WTC11 (cell line): ENCODE data around the gene ORM2. TPM values are rescaled to one million over a fixed set of nuclear protein-coding genes. Genes with fewer than 3 reads are reported as not detected.

ENCODE experiments used
- ATAC-seq: fragments of 200-7000 bp; cut with Tn5 transposase; 2 replicates; pipeline ENCODE4 v1.10.0; 2021; ENCODE audit warnings: mild to moderate bottlenecking, moderate library complexity
- CTCF ChIA-PET: fragments of 300-600 bp; sonication (Branson Sonifier 250); formaldehyde crosslinking; loops from one replicate; lab custom pipeline; 2021; ENCODE audit warnings: antibody characterized with exemption; lab: Charles Lee
- POLR2A ChIA-PET: fragments of 350-600 bp; sonication (Branson Sonifier 250); formaldehyde crosslinking; loops from one replicate; lab custom pipeline; 2021; ENCODE audit warnings: antibody characterized with exemption; lab: Charles Lee
- DNase-seq: peaks from one replicate; pipeline ENCODE4 v3.0.0; 2021; ENCODE audit warnings: low spot score
- H3K27ac Mint-ChIP-seq: 2 replicates; pipeline ENCODE4 v1.8.0; 2021; ENCODE audit warnings: mixed read lengths
- H3K27me3 Mint-ChIP-seq: 2 replicates; pipeline ENCODE4 v1.8.0; 2021; ENCODE audit warnings: low read depth, mild to moderate bottlenecking, moderate library complexity, mixed read lengths
- H3K36me3 Mint-ChIP-seq: 2 replicates; pipeline ENCODE4 v1.8.0; 2021; ENCODE audit warnings: mixed read lengths
- H3K4me1 Mint-ChIP-seq: 2 replicates; pipeline ENCODE4 v1.8.0; 2022; ENCODE audit warnings: mixed read lengths
- H3K4me3 Mint-ChIP-seq: 2 replicates; pipeline ENCODE4 v1.8.0; 2021; ENCODE audit warnings: mild to moderate bottlenecking, moderate library complexity, mixed read lengths
- H3K9me3 Mint-ChIP-seq: 2 replicates; pipeline ENCODE4 v1.8.0; 2021; ENCODE audit warnings: mixed read lengths
- ATF2 ChIP-seq: sonication (generic); formaldehyde crosslinking; IDR thresholded peaks from 2 replicates; pipeline ENCODE4 v1.8.1; 2022; ENCODE audit warnings: low read depth, missing genetic modification reagents, borderline replicate concordance
- E2F4 ChIP-seq: sonication (generic); formaldehyde crosslinking; IDR thresholded peaks from 2 replicates; pipeline ENCODE4 v1.8.1; 2022; ENCODE audit warnings: low read depth, mild to moderate bottlenecking, moderate library complexity, missing genetic modification reagents, borderline replicate concordance
- HMGA2 ChIP-seq: fragments of 250-450 bp; sonication (Bioruptor Pico); IDR thresholded peaks from 2 replicates; pipeline ENCODE4 v1.4.0; 2021; ENCODE audit warnings: mild to moderate bottlenecking, moderate library complexity
- NFE2L1 ChIP-seq: sonication (generic); formaldehyde crosslinking; IDR thresholded peaks from 2 replicates; pipeline ENCODE4 v1.8.1; 2023; ENCODE audit warnings: missing genetic modification reagents
- NR1H2 ChIP-seq: sonication (generic); formaldehyde crosslinking; IDR thresholded peaks from 2 replicates; pipeline ENCODE4 v1.9.0; 2021; ENCODE audit warnings: mild to moderate bottlenecking, moderate library complexity, missing genetic modification reagents
- NR2C2 ChIP-seq: sonication (generic); formaldehyde crosslinking; IDR thresholded peaks from 2 replicates; pipeline ENCODE4 v1.8.0; 2022; ENCODE audit warnings: mild to moderate bottlenecking, missing genetic modification reagents
- PREB ChIP-seq: sonication (generic); formaldehyde crosslinking; IDR thresholded peaks from 2 replicates; pipeline ENCODE4 v1.8.1; 2022; ENCODE audit warnings: mild to moderate bottlenecking, missing genetic modification reagents, moderate library complexity, borderline replicate concordance
- ZNF219 ChIP-seq: sonication (generic); formaldehyde crosslinking; IDR thresholded peaks from 2 replicates; pipeline ENCODE4 v1.8.0; 2023; ENCODE audit warnings: missing genetic modification reagents, mild to moderate bottlenecking, borderline replicate concordance
- ZNF416 ChIP-seq: fragments of 250-450 bp; sonication (Bioruptor Pico); IDR thresholded peaks from 2 replicates; pipeline ENCODE4 v1.9.0; 2021; ENCODE audit warnings: mild to moderate bottlenecking, inconsistent platforms
- ZNF671 ChIP-seq: fragments of 250-450 bp; sonication (Bioruptor Pico); IDR thresholded peaks from 2 replicates; pipeline ENCODE4 v1.8.0; 2021; ENCODE audit warnings: mild to moderate bottlenecking
- total RNA-seq: library from RNA; stranded (reverse); gene quantifications from 3 replicates; pipeline ENCODE4 v1.2.3, GENCODE V29; 2021
- TF ChIP-seq, protein P1 (sequence below): sonication (generic); formaldehyde crosslinking; IDR thresholded peaks from 2 replicates; pipeline ENCODE4 v1.8.0; 2023; ENCODE audit warnings: missing genetic modification reagents, mild to moderate bottlenecking, borderline replicate concordance
- TF ChIP-seq, protein P2 (sequence below): sonication (generic); formaldehyde crosslinking; IDR thresholded peaks from 2 replicates; pipeline ENCODE4 v1.8.1; 2023; ENCODE audit warnings: mild to moderate bottlenecking, missing genetic modification reagents
- TF ChIP-seq, protein P3 (sequence below): sonication (generic); formaldehyde crosslinking; IDR thresholded peaks from 2 replicates; pipeline ENCODE4 v1.8.0; 2023; ENCODE audit warnings: missing genetic modification reagents
- TF ChIP-seq, protein P4 (sequence below): sonication (generic); formaldehyde crosslinking; IDR thresholded peaks from 2 replicates; pipeline ENCODE4 v1.8.0; 2022; ENCODE audit warnings: mild to moderate bottlenecking, missing genetic modification reagents
- TF ChIP-seq, protein P5 (sequence below): sonication (generic); formaldehyde crosslinking; IDR thresholded peaks from 2 replicates; pipeline ENCODE4 v1.8.0; 2023; ENCODE audit warnings: mild to moderate bottlenecking, missing genetic modification reagents

ORM2 gene
- total RNA-seq, 1 experiment from 2014 or later = 1.6 TPM

DNA sequence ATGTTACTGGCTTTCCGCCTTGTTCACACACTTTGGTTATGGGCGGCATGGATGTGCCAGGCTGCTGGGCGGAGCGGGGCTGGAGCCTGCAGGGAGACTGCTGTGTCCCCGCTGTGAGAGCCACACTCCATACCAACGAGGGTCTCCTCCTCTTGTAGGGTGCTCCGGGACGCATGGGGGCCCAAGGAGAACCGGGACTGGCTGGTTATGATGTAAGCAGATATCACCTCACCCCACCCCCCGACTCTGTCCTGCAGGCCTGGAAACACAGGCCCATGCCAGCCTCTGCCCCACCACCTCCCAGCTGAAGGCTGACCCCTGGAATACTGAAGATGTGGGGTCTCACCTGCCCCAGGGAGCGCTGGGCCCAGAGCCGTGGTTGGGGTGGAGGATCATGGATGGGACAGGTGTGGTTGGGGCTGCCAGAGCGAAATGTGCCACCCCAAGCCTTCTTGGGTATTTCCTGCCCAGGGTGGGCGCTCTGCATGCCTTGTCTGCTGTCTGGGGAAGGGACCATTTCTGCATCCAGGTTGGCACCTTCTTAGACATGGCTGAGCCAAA is 46.0 kb upstream of the ORM2 start (continued):
- TF ChIP-seq, protein P1, sequence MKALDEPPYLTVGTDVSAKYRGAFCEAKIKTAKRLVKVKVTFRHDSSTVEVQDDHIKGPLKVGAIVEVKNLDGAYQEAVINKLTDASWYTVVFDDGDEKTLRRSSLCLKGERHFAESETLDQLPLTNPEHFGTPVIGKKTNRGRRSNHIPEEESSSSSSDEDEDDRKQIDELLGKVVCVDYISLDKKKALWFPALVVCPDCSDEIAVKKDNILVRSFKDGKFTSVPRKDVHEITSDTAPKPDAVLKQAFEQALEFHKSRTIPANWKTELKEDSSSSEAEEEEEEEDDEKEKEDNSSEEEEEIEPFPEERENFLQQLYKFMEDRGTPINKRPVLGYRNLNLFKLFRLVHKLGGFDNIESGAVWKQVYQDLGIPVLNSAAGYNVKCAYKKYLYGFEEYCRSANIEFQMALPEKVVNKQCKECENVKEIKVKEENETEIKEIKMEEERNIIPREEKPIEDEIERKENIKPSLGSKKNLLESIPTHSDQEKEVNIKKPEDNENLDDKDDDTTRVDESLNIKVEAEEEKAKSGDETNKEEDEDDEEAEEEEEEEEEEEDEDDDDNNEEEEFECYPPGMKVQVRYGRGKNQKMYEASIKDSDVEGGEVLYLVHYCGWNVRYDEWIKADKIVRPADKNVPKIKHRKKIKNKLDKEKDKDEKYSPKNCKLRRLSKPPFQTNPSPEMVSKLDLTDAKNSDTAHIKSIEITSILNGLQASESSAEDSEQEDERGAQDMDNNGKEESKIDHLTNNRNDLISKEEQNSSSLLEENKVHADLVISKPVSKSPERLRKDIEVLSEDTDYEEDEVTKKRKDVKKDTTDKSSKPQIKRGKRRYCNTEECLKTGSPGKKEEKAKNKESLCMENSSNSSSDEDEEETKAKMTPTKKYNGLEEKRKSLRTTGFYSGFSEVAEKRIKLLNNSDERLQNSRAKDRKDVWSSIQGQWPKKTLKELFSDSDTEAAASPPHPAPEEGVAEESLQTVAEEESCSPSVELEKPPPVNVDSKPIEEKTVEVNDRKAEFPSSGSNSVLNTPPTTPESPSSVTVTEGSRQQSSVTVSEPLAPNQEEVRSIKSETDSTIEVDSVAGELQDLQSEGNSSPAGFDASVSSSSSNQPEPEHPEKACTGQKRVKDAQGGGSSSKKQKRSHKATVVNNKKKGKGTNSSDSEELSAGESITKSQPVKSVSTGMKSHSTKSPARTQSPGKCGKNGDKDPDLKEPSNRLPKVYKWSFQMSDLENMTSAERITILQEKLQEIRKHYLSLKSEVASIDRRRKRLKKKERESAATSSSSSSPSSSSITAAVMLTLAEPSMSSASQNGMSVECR (CRISPR knock-in tag) = no peak
- TF ChIP-seq ZNF219 (CRISPR knock-in tag) (no peak), ZNF416 (CRISPR knock-in tag) (no peak), ZNF671 (CRISPR knock-in tag) (no peak), NFE2L1 (CRISPR knock-in tag) (no peak), NR1H2 (CRISPR knock-in tag) (no peak)
- TF ChIP-seq, protein P2, sequence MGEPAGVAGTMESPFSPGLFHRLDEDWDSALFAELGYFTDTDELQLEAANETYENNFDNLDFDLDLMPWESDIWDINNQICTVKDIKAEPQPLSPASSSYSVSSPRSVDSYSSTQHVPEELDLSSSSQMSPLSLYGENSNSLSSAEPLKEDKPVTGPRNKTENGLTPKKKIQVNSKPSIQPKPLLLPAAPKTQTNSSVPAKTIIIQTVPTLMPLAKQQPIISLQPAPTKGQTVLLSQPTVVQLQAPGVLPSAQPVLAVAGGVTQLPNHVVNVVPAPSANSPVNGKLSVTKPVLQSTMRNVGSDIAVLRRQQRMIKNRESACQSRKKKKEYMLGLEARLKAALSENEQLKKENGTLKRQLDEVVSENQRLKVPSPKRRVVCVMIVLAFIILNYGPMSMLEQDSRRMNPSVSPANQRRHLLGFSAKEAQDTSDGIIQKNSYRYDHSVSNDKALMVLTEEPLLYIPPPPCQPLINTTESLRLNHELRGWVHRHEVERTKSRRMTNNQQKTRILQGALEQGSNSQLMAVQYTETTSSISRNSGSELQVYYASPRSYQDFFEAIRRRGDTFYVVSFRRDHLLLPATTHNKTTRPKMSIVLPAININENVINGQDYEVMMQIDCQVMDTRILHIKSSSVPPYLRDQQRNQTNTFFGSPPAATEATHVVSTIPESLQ (CRISPR knock-in tag) = no peak

DNA sequence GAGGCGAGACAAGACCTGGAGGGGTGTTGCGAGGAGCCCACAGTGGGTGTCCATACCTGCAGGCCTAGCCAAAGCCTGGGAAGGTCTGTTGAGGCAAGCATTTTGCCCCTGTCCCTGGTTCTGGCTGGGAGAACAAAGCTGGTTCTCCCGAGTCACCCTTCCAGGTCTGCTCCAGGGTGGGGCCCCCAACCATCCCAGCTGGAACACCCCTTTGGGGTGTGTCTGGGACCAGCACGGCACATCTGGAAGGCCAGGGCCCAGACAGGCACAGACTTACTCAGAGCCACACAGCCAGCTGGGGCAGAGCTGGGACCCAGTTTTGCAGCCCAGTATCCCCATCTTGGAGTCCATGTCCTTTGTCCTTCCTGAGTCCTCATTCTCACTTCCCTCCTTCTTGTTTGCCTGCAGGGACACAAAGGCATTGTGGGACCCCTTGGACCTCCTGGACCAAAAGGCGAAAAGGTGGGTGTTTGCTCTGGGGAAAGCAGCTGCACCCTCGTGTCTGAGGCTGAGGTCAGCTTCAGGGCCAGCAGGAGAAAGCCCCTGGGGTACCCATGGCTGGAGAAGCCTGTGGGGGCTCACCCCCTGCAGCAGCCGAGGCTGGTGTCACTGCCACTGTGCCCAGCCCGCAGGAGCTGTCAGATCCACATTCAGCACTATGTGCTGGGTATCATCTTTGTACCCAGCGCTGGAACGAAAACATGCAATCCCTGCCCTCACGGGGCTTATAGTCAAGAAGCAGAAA is 45.2 kb upstream of the ORM2 start:
- CTCF ChIA-PET = interaction anchor here (9.0 kb wide), 1 partner anchor 176 kb away, joined by 232 read pairs; no protein-coding TSS in a partner anchor
- DNase-seq (peak; percentile 7), ATAC-seq (no peak)
- peaks cover 9% of the 10 kb centered on the region for H3K36me3 Mint-ChIP-seq
- H3K4me3 Mint-ChIP-seq = no peak overlapping the region
- no peaks in the 10 kb centered on the region for H3K9me3 Mint-ChIP-seq
- H3K27ac Mint-ChIP-seq = no peak overlapping the region
- POLR2A ChIA-PET = no interaction called here
- peaks cover 7% of the 10 kb centered on the region for H3K4me1 Mint-ChIP-seq
- no peaks in the 10 kb centered on the region for H3K27me3 Mint-ChIP-seq
- TF ChIP-seq, protein P3, sequence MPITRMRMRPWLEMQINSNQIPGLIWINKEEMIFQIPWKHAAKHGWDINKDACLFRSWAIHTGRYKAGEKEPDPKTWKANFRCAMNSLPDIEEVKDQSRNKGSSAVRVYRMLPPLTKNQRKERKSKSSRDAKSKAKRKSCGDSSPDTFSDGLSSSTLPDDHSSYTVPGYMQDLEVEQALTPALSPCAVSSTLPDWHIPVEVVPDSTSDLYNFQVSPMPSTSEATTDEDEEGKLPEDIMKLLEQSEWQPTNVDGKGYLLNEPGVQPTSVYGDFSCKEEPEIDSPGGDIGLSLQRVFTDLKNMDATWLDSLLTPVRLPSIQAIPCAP (CRISPR knock-in tag) = no peak
- TF ChIP-seq, protein P4, sequence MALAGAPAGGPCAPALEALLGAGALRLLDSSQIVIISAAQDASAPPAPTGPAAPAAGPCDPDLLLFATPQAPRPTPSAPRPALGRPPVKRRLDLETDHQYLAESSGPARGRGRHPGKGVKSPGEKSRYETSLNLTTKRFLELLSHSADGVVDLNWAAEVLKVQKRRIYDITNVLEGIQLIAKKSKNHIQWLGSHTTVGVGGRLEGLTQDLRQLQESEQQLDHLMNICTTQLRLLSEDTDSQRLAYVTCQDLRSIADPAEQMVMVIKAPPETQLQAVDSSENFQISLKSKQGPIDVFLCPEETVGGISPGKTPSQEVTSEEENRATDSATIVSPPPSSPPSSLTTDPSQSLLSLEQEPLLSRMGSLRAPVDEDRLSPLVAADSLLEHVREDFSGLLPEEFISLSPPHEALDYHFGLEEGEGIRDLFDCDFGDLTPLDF (CRISPR knock-in tag) = no peak
- TF ChIP-seq ZNF219 (CRISPR knock-in tag) (no peak), ATF2 (CRISPR knock-in tag) (no peak), PREB (CRISPR knock-in tag) (no peak), NR2C2 (CRISPR knock-in tag) (no peak), HMGA2 (no peak), E2F4 (no peak)
- TF ChIP-seq, protein P5, sequence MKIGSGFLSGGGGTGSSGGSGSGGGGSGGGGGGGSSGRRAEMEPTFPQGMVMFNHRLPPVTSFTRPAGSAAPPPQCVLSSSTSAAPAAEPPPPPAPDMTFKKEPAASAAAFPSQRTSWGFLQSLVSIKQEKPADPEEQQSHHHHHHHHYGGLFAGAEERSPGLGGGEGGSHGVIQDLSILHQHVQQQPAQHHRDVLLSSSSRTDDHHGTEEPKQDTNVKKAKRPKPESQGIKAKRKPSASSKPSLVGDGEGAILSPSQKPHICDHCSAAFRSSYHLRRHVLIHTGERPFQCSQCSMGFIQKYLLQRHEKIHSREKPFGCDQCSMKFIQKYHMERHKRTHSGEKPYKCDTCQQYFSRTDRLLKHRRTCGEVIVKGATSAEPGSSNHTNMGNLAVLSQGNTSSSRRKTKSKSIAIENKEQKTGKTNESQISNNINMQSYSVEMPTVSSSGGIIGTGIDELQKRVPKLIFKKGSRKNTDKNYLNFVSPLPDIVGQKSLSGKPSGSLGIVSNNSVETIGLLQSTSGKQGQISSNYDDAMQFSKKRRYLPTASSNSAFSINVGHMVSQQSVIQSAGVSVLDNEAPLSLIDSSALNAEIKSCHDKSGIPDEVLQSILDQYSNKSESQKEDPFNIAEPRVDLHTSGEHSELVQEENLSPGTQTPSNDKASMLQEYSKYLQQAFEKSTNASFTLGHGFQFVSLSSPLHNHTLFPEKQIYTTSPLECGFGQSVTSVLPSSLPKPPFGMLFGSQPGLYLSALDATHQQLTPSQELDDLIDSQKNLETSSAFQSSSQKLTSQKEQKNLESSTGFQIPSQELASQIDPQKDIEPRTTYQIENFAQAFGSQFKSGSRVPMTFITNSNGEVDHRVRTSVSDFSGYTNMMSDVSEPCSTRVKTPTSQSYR (CRISPR knock-in tag) = no peak
